Measurements from ENCODE around the gene STX12. TPM values are rescaled to one million over a fixed set of nuclear protein-coding genes. Genes with fewer than 3 reads are reported as not detected.

The STX12 gene
- polyA plus RNA-seq, 1 of the 3 experiments (the other 2 are of a cell fraction), result 12.9 TPM

DNA sequence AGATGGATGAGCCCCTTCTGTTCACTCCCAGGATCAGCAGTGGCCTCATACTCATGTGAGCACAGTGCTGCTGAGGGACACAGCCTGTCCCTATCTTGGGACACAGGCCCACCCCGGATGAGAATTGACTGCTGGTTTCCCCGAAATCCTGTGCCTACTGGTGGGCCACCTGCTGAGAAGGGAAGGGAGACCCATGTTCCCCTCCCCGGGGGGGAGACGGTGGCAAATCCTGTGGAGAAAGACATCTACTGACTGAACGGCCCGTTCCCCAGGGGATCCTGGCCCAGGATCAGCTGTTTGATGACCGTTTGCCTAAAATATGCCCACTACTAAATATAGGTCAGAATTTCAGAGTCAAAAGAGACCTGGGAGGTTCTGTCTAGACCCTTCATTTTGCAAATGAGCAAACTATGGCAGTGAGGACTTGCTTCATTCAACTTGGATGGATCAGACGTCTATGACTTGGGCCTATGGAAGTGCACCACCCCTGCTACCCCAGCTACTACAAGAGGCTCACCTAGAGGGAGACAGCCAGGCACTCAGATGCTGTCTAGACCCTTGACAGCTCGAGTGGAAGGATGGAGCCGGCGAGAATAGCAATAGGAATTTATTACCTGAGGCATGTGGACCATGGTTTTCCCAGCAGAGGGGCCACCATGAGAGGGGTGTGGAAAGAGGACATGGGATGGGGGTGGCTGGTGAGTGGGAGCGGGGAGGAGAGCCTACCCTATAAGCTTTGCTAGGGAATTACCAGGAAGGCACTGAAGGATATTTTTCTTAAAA is 83.7 kb downstream of the STX12 start:
- Histone ChIP-seq H3K9me2 (no peaks in the 10 kb centered on the region), H3K4me3 (ENCODE audit: low read depth in 2 of 2, low read length in 1 of 2) (no peak overlapping the region), H3K27me3 (ENCODE audit: insufficient read depth) (no peaks in the 10 kb centered on the region), H3K4me2 (no peak overlapping the region), H3K79me2 (ENCODE audit: insufficient read depth) (no peaks in the 10 kb centered on the region), H3K36me3 (replicated peaks in 1 of 2; ENCODE audit: control insufficient read depth in 1 of 2, insufficient read depth in 2 of 2, low read length in 1 of 2) (peaks cover 0 to 2% of the 10 kb centered on the region in 2 experiments), H2AFZ (ENCODE audit: low read depth) (no peak overlapping the region), H3F3A (replicated peaks; ENCODE audit: insufficient read depth) (peaks cover 4% of the 10 kb centered on the region), H3K27ac (ENCODE audit: low read depth in 2 of 2, low read length in 1 of 2) (no peak overlapping the region), H3K9me3 (no peaks in the 10 kb centered on the region), H3K9ac (no peak overlapping the region), H4K20me1 (ENCODE audit: insufficient read depth) (no peaks in the 10 kb centered on the region), H3K4me1 (ENCODE audit: control insufficient read depth in 1 of 2, insufficient read depth in 2 of 2, low read depth in 1 of 2, low read length in 1 of 2) (peaks cover 0 to 6% of the 10 kb centered on the region in 2 experiments; a peak in 1 of 4 replicates)
- TF ChIP-seq, protein P1, sequence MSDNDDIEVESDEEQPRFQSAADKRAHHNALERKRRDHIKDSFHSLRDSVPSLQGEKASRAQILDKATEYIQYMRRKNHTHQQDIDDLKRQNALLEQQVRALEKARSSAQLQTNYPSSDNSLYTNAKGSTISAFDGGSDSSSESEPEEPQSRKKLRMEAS (IDR thresholded peaks at IDR 0.05; ENCODE audit: low read depth), result no peak
- no peak for TF ChIP-seq TCF12 (IDR thresholded peaks at IDR 0.05)
- TF ChIP-seq, protein P2, sequence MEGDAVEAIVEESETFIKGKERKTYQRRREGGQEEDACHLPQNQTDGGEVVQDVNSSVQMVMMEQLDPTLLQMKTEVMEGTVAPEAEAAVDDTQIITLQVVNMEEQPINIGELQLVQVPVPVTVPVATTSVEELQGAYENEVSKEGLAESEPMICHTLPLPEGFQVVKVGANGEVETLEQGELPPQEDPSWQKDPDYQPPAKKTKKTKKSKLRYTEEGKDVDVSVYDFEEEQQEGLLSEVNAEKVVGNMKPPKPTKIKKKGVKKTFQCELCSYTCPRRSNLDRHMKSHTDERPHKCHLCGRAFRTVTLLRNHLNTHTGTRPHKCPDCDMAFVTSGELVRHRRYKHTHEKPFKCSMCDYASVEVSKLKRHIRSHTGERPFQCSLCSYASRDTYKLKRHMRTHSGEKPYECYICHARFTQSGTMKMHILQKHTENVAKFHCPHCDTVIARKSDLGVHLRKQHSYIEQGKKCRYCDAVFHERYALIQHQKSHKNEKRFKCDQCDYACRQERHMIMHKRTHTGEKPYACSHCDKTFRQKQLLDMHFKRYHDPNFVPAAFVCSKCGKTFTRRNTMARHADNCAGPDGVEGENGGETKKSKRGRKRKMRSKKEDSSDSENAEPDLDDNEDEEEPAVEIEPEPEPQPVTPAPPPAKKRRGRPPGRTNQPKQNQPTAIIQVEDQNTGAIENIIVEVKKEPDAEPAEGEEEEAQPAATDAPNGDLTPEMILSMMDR (IDR thresholded peaks at IDR 0.05), result no peak
- TF ChIP-seq, protein P3, sequence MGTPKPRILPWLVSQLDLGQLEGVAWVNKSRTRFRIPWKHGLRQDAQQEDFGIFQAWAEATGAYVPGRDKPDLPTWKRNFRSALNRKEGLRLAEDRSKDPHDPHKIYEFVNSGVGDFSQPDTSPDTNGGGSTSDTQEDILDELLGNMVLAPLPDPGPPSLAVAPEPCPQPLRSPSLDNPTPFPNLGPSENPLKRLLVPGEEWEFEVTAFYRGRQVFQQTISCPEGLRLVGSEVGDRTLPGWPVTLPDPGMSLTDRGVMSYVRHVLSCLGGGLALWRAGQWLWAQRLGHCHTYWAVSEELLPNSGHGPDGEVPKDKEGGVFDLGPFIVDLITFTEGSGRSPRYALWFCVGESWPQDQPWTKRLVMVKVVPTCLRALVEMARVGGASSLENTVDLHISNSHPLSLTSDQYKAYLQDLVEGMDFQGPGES (IDR thresholded peaks at IDR 0.05; ENCODE audit: low read depth, low read length), result no peak
- TF ChIP-seq, protein P4, sequence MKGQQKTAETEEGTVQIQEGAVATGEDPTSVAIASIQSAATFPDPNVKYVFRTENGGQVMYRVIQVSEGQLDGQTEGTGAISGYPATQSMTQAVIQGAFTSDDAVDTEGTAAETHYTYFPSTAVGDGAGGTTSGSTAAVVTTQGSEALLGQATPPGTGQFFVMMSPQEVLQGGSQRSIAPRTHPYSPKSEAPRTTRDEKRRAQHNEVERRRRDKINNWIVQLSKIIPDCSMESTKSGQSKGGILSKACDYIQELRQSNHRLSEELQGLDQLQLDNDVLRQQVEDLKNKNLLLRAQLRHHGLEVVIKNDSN (IDR thresholded peaks at IDR 0.05; ENCODE audit: borderline replicate concordance, low read depth), result no peak
- TF ChIP-seq FOXM1 (IDR thresholded peaks at IDR 0.05; ENCODE audit: low read depth), result no peak
- TF ChIP-seq JUND (IDR thresholded peaks at IDR 0.05), result no peak
- TF ChIP-seq, protein P5, sequence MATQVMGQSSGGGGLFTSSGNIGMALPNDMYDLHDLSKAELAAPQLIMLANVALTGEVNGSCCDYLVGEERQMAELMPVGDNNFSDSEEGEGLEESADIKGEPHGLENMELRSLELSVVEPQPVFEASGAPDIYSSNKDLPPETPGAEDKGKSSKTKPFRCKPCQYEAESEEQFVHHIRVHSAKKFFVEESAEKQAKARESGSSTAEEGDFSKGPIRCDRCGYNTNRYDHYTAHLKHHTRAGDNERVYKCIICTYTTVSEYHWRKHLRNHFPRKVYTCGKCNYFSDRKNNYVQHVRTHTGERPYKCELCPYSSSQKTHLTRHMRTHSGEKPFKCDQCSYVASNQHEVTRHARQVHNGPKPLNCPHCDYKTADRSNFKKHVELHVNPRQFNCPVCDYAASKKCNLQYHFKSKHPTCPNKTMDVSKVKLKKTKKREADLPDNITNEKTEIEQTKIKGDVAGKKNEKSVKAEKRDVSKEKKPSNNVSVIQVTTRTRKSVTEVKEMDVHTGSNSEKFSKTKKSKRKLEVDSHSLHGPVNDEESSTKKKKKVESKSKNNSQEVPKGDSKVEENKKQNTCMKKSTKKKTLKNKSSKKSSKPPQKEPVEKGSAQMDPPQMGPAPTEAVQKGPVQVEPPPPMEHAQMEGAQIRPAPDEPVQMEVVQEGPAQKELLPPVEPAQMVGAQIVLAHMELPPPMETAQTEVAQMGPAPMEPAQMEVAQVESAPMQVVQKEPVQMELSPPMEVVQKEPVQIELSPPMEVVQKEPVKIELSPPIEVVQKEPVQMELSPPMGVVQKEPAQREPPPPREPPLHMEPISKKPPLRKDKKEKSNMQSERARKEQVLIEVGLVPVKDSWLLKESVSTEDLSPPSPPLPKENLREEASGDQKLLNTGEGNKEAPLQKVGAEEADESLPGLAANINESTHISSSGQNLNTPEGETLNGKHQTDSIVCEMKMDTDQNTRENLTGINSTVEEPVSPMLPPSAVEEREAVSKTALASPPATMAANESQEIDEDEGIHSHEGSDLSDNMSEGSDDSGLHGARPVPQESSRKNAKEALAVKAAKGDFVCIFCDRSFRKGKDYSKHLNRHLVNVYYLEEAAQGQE (IDR thresholded peaks at IDR 0.05; ENCODE audit: low read depth, low read length), result no peak
- TF ChIP-seq, protein P6, sequence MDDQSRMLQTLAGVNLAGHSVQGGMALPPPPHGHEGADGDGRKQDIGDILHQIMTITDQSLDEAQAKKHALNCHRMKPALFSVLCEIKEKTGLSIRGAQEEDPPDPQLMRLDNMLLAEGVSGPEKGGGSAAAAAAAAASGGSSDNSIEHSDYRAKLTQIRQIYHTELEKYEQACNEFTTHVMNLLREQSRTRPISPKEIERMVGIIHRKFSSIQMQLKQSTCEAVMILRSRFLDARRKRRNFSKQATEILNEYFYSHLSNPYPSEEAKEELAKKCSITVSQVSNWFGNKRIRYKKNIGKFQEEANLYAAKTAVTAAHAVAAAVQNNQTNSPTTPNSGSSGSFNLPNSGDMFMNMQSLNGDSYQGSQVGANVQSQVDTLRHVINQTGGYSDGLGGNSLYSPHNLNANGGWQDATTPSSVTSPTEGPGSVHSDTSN (IDR thresholded peaks at IDR 0.05), result no peak
- no peak for TF ChIP-seq ELF1 (IDR thresholded peaks at IDR 0.05)
- TF ChIP-seq MXI1 (IDR thresholded peaks at IDR 0.05; ENCODE audit: low read depth, low read length), result no peak
- TF ChIP-seq RFX5 (IDR thresholded peaks at IDR 0.05; ENCODE audit: low read length), result no peak
- no peak for TF ChIP-seq TEAD4 (IDR thresholded peaks at IDR 0.05; ENCODE audit: borderline replicate concordance, insufficient read depth)
- no peak for TF ChIP-seq NFIC (IDR thresholded peaks at IDR 0.05; ENCODE audit: borderline replicate concordance)
- TF ChIP-seq POLR2AphosphoS5 (IDR thresholded peaks at IDR 0.05; ENCODE audit: low read depth, low read length), result no peak
- TF ChIP-seq YY1 (IDR thresholded peaks at IDR 0.05; ENCODE audit: low read depth), result no peak
- no peak for TF ChIP-seq GABPA (IDR thresholded peaks at IDR 0.05; ENCODE audit: low read depth)
- TF ChIP-seq RXRA (IDR thresholded peaks at IDR 0.05; ENCODE audit: borderline replicate concordance, low read depth), result no peak
- TF ChIP-seq, protein P7, sequence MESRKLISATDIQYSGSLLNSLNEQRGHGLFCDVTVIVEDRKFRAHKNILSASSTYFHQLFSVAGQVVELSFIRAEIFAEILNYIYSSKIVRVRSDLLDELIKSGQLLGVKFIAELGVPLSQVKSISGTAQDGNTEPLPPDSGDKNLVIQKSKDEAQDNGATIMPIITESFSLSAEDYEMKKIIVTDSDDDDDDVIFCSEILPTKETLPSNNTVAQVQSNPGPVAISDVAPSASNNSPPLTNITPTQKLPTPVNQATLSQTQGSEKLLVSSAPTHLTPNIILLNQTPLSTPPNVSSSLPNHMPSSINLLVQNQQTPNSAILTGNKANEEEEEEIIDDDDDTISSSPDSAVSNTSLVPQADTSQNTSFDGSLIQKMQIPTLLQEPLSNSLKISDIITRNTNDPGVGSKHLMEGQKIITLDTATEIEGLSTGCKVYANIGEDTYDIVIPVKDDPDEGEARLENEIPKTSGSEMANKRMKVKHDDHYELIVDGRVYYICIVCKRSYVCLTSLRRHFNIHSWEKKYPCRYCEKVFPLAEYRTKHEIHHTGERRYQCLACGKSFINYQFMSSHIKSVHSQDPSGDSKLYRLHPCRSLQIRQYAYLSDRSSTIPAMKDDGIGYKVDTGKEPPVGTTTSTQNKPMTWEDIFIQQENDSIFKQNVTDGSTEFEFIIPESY (IDR thresholded peaks at IDR 0.05; ENCODE audit: borderline replicate concordance, low read depth), result no peak
- no peak for TF ChIP-seq MEF2A (IDR thresholded peaks at IDR 0.05; ENCODE audit: borderline replicate concordance, low read depth)
- 64% methylated on average over 8 of the region's 12 CpGs for WGBS (ENCODE audit: low lambda C conversion rate)
- CTCF ChIA-PET, result interaction anchor here (0.6 to 3.1 kb wide), 13 partner anchors 8 to 964 kb away, joined by 3 to 40 read pairs (median 3); no protein-coding TSS in a partner anchor
- no peak for DNase-seq
- POLR2A ChIA-PET, result interaction anchor here (0.7 kb wide), 1 partner anchor 42 kb away, joined by 5 read pairs; no protein-coding TSS in a partner anchor

Measured in SK-N-SH (cell line).